HG03039 (cell line): ENCODE data around the gene UBASH3B.
A peak's percentile ranks its signal among the peaks of the same experiment; 100 is the strongest.
"Not testable (repeated sequence)": the region's sequence is repeated elsewhere in the genome, so short reads cannot be mapped to it uniquely, and the experiment has no call there.

Experiments
- ATAC-seq: cut with Tn5 transposase; IDR thresholded peaks from one replicate; pipeline ENCODE4 v1.9.1; 2021; ENCODE audit warnings: mild to moderate bottlenecking, moderate library complexity; ENCODE audit not compliant: unreplicated experiment

Gene UBASH3B

DNA sequence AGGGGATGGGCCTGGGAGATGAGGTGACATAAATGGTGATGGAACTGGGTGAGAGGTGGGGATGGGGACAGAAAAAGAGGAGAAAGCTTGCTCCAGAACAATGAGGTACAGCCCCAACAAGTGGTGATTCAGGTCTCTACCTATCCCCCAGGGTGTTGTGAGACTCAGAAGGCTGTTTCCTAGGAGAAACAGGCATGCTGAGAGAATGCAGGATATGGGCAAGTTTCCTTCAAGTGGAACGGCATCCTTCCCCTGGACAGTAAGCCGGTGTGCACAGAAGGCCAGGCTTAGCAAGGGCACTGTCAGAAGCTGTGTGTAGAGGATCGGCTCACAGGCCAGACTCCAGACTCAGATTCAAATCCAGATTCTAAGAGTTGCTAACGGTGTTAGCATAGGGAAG lies 148.6 kb downstream of the UBASH3B start:
- no peak for ATAC-seq

DNA sequence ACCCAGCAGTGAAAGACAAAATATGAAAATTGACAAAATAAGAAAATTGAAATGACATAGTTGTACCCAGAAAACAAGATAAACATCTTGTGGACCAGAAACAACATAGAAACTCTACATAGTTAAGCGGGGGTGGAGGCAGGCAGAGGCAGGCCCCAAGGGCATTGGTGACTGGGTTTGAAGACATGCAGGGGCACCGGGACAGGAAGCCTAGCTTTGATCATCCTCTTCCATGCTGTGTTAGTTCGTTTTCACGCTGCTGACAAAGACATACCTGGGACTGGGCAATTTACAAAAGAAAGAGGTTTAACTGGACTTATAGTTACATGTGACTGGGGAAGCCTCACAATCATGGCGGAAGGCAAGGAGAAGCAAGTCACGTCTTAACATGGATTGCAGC lies 149.3 kb downstream of the UBASH3B start:
- no peak for ATAC-seq

DNA sequence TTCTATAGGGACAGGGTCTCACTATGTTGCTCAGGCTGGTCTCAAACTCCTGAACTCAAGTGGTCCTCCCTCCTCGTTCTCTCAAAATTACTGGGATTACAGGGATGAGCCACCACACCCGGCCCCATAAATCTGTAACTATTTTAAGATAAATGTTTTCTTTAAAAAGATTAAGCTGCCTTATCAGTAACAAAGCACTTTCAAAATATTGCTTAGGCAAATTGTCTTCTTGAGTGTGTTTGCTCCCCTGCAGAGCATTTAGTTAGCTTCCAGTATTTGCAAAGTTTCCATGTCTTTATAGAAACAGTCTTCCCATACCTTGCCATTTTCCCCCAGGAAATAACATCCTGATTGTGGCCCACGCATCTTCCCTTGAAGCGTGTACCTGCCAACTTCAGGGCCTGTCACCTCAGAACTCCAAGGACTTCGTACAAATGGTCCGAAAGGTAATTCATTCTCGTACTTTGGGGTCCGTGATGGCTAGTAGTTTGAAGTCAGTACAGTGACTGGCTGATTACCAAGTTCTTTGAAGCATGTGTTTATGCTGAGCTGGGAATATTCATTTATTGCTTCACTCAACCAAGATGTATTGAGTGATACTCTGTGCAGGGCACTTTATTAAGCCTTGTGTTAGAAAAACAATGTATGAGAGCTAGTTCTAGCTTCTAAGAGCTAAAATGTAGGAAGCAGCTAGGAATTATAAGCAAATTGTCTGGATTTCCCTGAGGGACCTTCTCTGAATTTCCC lies 152.4 kb downstream of the UBASH3B start:
- no peak for ATAC-seq

DNA sequence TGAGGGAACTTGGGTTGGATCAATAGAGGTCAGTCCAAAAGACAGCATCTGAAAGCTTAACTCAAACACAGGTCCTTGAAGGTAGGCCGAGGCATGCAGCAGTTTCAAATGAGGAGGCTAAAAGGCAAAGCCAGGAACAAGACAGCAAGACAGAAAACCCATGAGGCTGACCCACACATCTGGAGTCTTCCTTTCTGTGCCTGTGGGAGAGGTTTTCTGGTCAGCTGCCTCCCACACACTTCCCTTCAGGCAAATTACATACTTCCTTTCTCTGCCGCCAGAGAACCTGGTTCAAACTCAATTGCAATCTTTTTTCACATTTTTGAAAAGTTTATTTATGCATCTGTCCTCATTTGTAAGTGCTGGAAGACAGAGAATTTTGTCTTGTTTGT lies 153.0 kb downstream of the UBASH3B start:
- ATAC-seq, result peak; percentile 73

DNA sequence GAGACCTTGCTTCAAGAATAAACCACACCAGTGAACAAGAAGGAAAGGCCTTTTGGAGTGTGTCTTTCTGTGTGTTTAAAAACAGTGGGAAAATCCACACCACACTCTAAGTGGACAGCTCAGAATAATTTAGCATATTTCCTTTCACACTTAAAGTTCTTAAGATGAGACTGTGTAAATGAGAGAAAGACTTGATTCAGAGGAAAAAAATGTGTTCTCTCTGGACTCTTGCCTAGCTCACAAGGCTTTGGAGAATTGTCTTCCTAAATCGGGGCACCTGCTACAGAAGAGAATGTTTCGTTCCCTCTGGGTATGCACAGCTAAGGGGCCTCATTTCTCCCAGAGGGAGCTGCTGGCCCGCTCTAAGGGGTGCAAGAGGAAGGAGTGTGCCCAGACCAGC lies 154.3 kb downstream of the UBASH3B start:
- no peak for ATAC-seq

DNA sequence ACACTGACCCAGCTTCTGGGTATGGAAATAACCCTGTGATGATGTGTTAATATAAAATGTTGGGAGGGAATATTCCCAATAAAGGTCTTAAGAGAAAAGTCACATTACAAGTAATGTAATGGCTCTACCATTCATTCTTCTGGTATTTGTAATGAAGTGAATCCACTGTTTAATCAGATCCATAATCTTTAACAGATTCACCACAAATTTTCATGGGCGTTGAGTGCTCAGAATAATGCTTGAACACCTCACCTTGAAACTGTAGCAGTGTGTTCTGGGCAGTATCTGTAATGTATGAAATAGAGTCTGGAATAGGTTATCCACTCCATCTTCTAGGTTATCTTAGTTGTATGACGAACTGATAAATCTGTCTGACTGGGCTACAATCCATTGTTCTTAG lies 156.2 kb downstream of the UBASH3B start:
- ATAC-seq, result no peak

DNA sequence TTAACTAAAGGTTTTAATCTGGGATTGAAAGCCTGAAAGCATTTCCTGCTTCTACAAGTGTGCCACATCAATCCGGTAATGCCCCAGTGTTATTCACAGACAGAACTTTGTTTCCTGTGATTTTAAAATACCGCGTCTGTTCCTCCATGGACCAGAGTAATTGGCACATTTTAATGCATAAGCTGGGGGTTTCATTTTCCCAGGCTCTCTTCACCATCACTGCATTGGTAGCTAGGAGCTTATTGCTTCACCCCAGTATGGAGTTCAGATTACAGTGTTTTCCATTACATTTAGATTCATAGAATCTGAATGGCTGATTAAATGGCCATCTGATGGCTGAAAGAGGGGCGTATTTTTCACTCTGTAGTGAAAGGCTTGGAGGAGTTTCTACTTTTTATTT lies 157.1 kb downstream of the UBASH3B start:
- ATAC-seq, result no peak

DNA sequence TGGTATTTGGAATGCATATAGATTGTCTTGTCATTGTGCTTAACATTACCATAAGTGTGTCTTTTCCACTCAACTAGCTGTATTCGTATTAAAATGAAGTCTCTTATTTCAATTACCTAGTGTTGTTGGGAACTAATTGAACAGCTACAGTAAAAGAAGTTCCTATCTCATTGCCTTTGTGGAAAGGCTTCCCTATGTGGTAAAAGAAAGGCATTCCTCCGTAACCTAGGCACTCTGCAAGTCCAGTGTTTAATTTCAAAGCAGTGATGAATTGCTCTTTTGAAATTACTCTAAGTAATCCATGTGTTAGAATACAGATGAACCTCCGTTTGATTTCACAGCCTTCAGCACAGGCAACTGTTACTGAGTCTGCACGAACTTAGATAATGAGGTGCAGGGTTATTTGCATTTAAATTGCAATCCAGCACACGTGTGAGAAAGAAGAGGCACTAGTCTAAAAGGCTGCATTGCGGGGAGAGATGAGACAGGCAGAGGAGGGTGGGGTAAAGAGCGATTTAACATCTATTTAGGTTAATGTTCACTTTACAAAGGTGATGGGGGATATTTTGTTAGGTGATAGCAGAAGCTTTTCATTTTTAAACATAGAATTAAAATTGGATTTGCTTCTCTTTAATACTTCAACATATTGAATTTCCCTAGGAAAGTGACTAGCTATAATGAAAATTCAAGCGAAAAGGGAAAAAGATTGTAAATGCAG lies 157.8 kb downstream of the UBASH3B start:
- ATAC-seq, result no peak

DNA sequence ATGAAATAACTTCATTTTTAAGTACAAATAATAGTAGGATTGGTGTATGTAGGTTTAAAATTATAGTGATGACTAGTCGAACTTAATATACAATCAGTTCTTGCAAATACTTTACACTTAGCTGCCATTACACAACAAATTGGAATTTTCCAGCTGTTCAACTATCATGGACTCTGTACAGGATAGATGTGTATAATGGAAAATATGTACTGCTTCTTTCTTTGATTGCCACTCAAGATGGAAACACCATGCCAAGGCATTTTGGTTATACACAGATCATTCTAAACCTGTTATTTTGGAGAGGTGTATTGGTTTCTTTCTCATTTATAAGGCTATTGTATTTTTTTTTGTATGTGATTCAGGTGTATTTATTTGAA lies 158.4 kb downstream of the UBASH3B start:
- ATAC-seq, result no peak

DNA sequence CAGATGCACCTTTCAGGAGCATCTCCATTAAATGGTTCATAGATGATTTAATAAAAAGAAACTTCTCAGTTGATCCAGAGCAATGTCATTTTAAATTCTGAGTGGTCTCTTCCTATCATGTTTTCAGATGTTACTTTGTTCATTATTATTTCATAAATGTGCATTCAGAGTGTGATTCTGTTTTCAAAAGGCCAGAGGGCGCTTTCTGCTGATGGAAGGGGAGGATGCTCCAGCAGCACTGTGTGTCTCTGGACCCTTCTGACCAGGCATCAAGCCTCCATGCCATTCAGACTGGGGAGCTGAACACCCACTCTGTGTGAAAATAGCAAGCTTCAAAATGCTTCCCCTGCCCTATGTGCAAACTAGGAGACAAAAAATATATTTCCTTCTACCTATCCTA lies 158.9 kb downstream of the UBASH3B start:
- no peak for ATAC-seq

DNA sequence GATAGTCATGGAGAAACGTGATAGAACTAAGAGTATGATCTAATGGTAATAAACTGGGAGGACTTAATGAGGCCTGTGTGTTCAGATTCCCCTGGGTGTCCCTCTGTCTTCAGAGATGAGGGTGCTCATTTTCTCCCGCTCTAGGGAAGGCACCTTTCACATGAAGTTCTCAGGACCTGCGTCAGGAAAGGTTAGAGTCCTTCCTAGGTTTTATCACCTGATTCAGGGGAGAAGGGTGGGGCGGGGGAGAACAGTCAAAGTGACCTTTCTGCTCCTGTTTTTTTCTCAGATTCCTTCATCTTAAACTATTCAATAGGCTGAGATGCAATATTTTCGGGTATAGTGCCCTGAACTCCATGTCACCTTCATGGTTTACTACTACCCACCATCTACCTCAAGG lies 160.4 kb downstream of the UBASH3B start:
- no peak for ATAC-seq

DNA sequence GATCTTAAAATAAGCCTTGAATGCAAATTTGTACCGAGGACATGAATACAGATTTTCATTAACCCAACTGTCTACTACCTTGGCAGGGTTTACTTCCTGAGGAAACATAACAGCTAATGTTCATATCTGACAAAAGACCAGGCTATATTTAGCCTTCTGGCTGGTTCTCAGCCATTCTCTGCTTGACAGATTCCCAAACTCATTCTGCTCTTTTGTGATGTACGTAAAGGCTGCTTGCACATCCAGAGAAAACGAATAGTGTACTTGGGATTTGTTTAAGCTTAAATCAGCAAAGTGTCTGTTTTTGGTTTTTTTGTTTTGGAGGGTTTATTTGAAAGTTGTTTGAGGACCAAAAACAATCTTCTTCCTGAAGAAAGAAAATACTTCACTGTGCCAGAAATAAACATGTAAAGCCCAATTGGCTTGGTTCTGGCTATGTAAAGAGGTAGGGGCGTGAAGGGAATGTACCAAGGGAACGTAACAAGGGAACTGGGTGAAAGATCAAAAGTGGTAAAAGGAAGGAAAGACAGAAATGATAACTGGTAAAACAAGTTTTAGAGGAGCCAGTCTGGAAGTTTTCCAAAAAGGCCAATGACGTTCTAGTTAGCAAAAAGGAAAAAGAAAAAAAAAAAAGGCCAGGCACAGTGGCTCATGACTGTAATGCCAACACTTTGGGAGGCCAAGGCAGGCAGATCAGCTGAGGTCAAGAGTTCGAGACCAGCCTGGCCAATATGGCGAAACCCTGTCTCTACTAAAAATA lies 161.4 kb downstream of the UBASH3B start:
- ATAC-seq, result no peak

DNA sequence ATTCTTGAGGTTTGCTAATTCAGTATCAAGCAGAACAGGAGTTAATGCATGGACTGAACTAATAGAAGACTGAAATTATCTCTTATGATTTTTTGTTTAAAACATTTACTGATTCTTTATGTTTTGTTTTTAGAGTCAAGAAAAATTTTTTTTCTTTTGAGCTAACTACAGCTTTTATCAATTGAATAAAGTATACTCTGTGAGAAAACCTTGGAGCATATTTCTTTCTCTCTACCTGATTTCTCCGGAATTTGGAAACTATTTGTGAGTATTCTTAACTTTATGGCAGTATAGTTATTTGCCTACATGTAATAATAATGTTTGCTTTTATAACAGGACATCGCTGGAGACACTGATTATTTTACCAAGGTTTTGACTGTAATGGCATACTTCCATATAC lies 164.6 kb downstream of the UBASH3B start:
- no peak for ATAC-seq

DNA sequence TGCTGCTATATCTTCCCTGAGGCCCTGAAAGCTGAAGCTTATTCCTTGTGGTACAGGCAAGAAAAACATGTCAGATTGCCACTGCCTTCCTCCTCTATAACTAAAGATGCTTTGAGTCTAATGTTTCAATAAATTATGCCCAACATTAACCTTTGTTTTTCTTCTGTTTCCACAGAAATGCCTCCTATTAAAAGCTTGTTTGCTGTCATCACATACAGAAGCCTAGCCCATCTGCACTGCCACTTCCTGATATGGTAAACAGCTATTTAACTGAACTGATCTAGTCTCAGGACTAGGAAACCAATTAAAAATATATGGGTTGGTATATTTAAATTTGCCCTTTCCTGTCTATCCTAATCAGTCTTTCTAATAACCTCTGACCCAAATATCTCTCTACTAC lies 165.6 kb downstream of the UBASH3B start:
- ATAC-seq, result no peak

DNA sequence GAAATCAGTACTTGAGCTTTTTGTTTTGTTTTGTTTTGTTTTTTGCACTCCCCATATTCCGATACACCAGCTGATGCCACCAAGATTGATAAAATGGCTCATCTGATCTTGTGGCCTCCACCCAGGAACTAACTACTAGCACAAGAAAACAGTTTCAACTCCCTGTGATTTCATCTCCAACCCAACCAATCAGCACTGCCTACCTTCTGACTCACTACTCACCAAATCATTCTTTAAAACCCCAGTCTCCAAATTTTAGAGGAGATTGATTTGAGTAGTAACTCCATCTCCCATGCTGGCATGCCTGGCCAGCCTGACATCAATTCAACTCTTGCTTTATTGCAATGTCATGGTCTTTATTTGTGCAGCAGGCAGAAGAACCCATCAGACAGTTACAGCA lies 166.7 kb downstream of the UBASH3B start:
- ATAC-seq, result no peak

DNA sequence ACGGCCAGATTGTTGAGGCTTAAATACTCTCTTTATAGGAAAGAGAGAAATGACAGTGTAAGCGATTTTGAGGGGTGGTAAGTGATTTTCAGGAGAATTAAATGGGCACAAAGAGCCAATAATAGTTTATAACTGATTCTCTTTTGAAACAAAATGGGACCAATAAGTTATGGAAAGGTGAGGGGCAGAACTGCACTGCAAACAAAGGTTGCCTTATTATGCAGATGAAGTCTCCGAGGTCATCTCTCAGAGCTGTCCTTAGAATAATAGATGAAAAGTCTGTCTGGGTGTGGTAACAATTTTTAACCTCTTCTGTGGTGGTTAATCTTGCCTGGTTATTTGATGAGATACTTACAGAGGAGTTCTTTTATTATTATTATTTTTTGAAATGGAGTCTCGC lies 168.0 kb downstream of the UBASH3B start:
- no peak for ATAC-seq

DNA sequence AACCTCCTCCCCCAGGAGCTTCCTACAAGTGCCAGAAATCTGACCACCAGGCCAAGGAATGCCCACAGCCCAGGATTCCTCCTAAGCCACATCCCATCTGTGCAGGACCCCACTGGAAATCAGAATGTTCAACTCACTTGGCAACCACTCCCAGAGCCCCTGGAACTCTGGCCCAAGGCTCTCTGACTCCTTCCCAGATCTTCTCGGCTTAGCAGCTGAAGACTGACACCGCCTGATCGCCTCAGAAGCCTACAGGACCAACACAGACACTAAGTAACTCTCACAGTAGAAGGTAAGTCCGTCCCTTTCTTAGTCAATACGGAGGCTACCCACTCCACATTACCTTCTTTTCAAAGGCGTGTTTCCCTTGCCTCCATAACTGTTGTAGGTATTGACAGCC lies 173.8 kb downstream of the UBASH3B start:
- ATAC-seq, result not testable (repeated sequence)

DNA sequence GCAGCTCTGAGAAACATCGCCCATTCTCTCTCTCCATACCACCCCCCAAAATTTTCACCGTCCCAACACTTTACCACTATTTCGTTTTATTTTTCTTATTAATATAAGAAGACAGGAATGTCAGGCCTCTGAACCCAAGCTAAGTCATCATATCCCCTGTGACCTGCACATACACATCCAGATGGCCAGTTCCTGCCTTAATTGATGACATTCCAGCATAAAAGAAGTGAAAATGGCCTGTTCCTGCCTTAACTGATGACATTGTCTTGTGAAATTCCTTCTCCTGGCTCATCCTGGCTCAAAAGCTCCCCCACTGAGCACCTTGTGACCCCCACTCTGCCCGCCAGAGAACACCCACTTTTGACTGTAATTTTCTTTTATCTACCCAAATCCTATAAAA lies 176.8 kb downstream of the UBASH3B start:
- not testable (repeated sequence) for ATAC-seq

DNA sequence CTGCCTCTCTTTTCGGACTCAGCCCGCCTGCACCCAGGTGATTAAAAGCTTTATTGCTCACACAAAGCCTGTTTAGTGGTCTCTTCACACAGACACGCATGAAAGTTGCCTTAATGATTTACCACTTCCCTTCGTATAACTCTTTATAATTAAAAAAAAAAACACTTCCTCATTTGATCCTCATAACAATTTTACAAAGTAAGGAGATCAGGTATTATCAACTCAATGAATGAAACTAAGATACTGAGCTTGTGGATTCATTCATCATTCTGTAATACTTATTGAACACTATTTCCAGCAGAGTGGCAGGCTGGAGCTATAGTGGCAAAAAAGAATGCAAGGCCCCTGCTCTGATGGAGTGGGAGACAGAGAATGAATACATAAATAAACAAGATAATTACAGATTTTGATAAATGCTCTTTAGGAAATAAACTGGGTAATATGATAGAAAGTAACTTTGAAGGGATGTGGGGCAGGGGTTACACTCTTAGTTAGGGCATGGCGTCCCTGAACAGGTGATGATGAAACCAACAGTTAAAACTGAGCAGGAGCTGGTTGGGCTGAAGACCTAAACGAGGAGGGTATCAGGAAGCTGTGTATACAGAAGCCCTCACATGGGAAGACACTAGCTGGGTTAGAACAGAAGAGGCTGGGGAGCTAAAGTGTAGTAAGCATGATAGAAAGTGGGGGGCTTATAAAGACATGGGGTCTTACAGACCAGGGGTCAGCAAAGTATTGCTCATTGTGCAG lies 177.4 kb downstream of the UBASH3B start:
- no peak for ATAC-seq

DNA sequence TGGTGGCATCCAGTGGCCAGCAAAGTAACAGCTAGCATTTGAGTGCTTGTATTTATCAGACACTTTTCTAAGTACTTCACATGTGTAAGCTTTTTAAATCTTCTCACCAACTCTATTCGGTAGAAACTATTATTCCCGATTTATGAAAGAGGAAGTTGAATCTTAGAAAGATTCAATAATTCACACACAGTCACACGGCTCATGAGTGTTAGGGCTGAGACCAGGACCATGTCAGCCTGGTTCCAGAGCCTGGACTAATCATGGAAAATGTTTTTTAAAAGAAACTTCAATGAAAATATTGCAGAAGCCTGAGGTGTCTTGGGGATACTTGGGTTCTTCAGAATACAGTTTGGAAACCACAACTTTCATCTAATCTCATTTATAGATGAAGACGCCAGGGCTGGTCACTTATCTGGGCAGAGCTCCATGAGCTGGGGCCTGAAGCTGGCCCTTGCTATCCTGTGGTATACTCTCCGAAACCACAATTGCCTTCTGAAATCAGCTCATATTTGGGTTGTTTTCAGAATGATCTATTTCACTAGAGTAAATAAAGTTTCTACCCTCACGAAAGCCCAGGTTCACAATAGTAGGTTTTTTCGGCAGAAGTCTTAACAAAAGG lies 178.4 kb downstream of the UBASH3B start:
- no peak for ATAC-seq

DNA sequence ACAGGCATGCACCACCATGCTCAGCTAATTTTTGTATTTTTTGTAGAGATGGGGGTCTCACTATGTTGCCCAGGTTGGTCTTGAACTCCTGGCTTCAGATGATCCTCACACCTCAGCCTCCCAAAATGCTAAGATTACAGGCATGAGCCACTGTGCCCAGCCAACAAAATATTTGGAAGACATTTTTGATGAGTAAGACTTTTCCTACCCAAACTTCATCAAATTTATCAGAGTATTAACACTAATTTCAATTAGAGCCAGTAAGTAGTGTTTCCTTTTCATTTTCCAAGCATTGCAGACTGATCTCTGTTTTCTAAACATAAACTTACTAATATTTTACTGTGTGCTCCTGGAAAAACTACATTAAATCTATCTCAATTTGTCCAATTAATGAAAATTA lies 181.4 kb downstream of the UBASH3B start:
- no peak for ATAC-seq
